Trophoblast cell (in vitro differentiated cells and primary cell): ENCODE data around the gene MYH10.
A peak's percentile ranks its signal among the peaks of the same experiment; 100 is the strongest.

Source experiments
- DNase-seq, 2 donors: peaks; one replicate each; pipeline ENCODE4 v3.0.0-alpha.2; 2016
- H2AFZ ChIP-seq: 2 replicates; pipeline ENCODE4 v1.6.1; 2013; ENCODE audit warnings: low read length, moderate library complexity, mild to moderate bottlenecking; ENCODE audit not compliant: insufficient read depth, poor library complexity
- H2AK5ac ChIP-seq: 2 replicates; pipeline ENCODE4 v1.6.1; 2013; ENCODE audit warnings: mild to moderate bottlenecking, low read length
- H2BK120ac ChIP-seq: 2 replicates; pipeline ENCODE4 v1.6.1; 2013; ENCODE audit warnings: low read length, mild to moderate bottlenecking, moderate library complexity; ENCODE audit not compliant: insufficient read depth, poor library complexity
- H2BK12ac ChIP-seq: 2 replicates; pipeline ENCODE4 v1.6.1; 2013; ENCODE audit warnings: mild to moderate bottlenecking, low read length, moderate library complexity
- H2BK5ac ChIP-seq: 2 replicates; pipeline ENCODE4 v1.6.1; 2013; ENCODE audit warnings: low read length, low read depth, moderate library complexity, mild to moderate bottlenecking; ENCODE audit not compliant: poor library complexity
- H3K14ac ChIP-seq: 2 replicates; pipeline ENCODE4 v1.6.1; 2013; ENCODE audit warnings: mild to moderate bottlenecking, low read length
- H3K18ac ChIP-seq: 2 replicates; pipeline ENCODE4 v1.6.1; 2013; ENCODE audit warnings: mild to moderate bottlenecking, low read length
- H3K23ac ChIP-seq: 2 replicates; pipeline ENCODE4 v1.6.1; 2013; ENCODE audit warnings: low read length
- H3K27ac ChIP-seq: 2 replicates; pipeline ENCODE4 v1.5.1; 2013; ENCODE audit warnings: low read depth, mild to moderate bottlenecking, inconsistent platforms, low read length, moderate library complexity
- H3K27me3 ChIP-seq: 2 replicates; pipeline ENCODE4 v1.6.1; 2013; ENCODE audit warnings: inconsistent platforms, mild to moderate bottlenecking, low read length, moderate library complexity; ENCODE audit not compliant: insufficient read depth
- H3K36me3 ChIP-seq, 2 experiments: 1 replicate in 1 of 2; 2 replicates in 1 of 2; pipeline ENCODE4 v1.6.1; 2013; ENCODE audit warnings: low read length in 2 of 2, mild to moderate bottlenecking in 2 of 2, moderate library complexity in 1 of 2; ENCODE audit not compliant: insufficient read depth in 2 of 2, control insufficient read depth in 1 of 2
- H3K4ac ChIP-seq: 2 replicates; pipeline ENCODE4 v1.6.1; 2013; ENCODE audit warnings: low read depth, mild to moderate bottlenecking, low read length, moderate library complexity
- H3K4me1 ChIP-seq, 2 experiments: 1 replicate in 1 of 2; 2 replicates in 1 of 2; pipeline ENCODE4 v1.6.1; 2013; ENCODE audit warnings: low read length in 2 of 2, mild to moderate bottlenecking in 2 of 2, moderate library complexity in 1 of 2; ENCODE audit not compliant: insufficient read depth in 2 of 2, control insufficient read depth in 1 of 2
- H3K4me2 ChIP-seq: 2 replicates; pipeline ENCODE4 v1.6.1; 2013; ENCODE audit warnings: inconsistent platforms, mild to moderate bottlenecking, low read length, moderate library complexity
- H3K4me3 ChIP-seq: 2 replicates; pipeline ENCODE4 v1.5.1; 2013; ENCODE audit warnings: mild to moderate bottlenecking, low read depth, low read length, inconsistent platforms
- H3K79me1 ChIP-seq: one replicate; pipeline ENCODE4 v1.6.1; 2013; ENCODE audit warnings: low read length
- H3K79me2 ChIP-seq: 2 replicates; pipeline ENCODE4 v1.6.1; 2013; ENCODE audit warnings: low read length, mild to moderate bottlenecking; ENCODE audit not compliant: control insufficient read depth, insufficient read depth, poor library complexity
- H3K9ac ChIP-seq: 2 replicates; pipeline ENCODE4 v1.6.1; 2013; ENCODE audit warnings: mild to moderate bottlenecking, low read length
- H3K9me3 ChIP-seq: 2 replicates; pipeline ENCODE4 v1.6.1; 2013; ENCODE audit warnings: low read depth, mild to moderate bottlenecking, control low read depth, inconsistent platforms, low read length; ENCODE audit not compliant: insufficient read depth
- H4K12ac ChIP-seq: 2 replicates; pipeline ENCODE4 v1.6.1; 2013; ENCODE audit warnings: low read depth, mild to moderate bottlenecking, low read length, moderate library complexity
- H4K8ac ChIP-seq: 2 replicates; pipeline ENCODE4 v1.6.1; 2013; ENCODE audit warnings: low read depth, mild to moderate bottlenecking, low read length, moderate library complexity
- H4K91ac ChIP-seq: one replicate; pipeline ENCODE4 v1.6.1; 2013; ENCODE audit warnings: low read depth, mild to moderate bottlenecking, low read length, moderate library complexity
- WGBS: extraction: QIAGEN DNeasy Blood & Tissue Kit; methylation state at CpG from one replicate; pipeline ENCODE4 v1.1.7; 2013; ENCODE audit warnings: missing lambda C conversion rate; ENCODE audit not compliant: insufficient read length, insufficient coverage; ENCODE audit errors: extremely low coverage; 5-methylcytosine and 5-hydroxymethylcytosine counted together

Gene MYH10

GRCh38 chr17:8477715-8478441, 152.6 kb downstream of the MYH10 start:
- H3K9me3 ChIP-seq = no peaks in the 10 kb centered on the region
- H3K4me2 ChIP-seq = no peak overlapping the region
- no peak overlapping the region for H2AK5ac ChIP-seq
- H4K91ac ChIP-seq = no peak overlapping the region
- no peak overlapping the region for H3K23ac ChIP-seq
- no peaks in the 10 kb centered on the region for H3K79me1 ChIP-seq
- H3K4me3 ChIP-seq = peak overlapping the region; percentile 40
- no peaks in the 10 kb centered on the region for H3K79me2 ChIP-seq
- H2BK12ac ChIP-seq = no peak overlapping the region
- H3K9ac ChIP-seq = no peak overlapping the region
- no peak for DNase-seq
- H4K12ac ChIP-seq = no peak overlapping the region
- H3K36me3 ChIP-seq = peaks cover 83 to 91% of the 10 kb centered on the region in 2 experiments
- H3K27me3 ChIP-seq = no peaks in the 10 kb centered on the region
- H2BK120ac ChIP-seq = no peak overlapping the region
- H2AFZ ChIP-seq = no peak overlapping the region
- H3K27ac ChIP-seq = no peak overlapping the region
- no peak overlapping the region for H4K8ac ChIP-seq
- H2BK5ac ChIP-seq = no peak overlapping the region
- no peak overlapping the region for H3K14ac ChIP-seq
- H3K4me1 ChIP-seq = no peaks in the 10 kb centered on the region
- no peak overlapping the region for H3K18ac ChIP-seq
- no CpG with 5 or more reads among the region's 22 CpGs for WGBS
- no peak overlapping the region for H3K4ac ChIP-seq

- no peak overlapping the region for H2BK12ac ChIP-seq
- no peak overlapping the region for H4K12ac ChIP-seq
- H3K23ac ChIP-seq = no peak overlapping the region
- no peak overlapping the region for H3K4ac ChIP-seq
- no peak overlapping the region for H4K91ac ChIP-seq
- no peak overlapping the region for H3K27ac ChIP-seq
- no peak overlapping the region for H2BK5ac ChIP-seq
- H3K14ac ChIP-seq = no peak overlapping the region
- no peaks in the 10 kb centered on the region for H3K79me1 ChIP-seq
- no peak overlapping the region for H3K4me3 ChIP-seq
- H3K9ac ChIP-seq = no peak overlapping the region
- no peak overlapping the region for H3K18ac ChIP-seq
- H2AK5ac ChIP-seq = no peak overlapping the region
- WGBS = no CpG with 5 or more reads among the region's 8 CpGs
- H2AFZ ChIP-seq = no peak overlapping the region
- no peaks in the 10 kb centered on the region for H3K9me3 ChIP-seq
- H3K4me2 ChIP-seq = no peak overlapping the region
- no peak overlapping the region for H4K8ac ChIP-seq
- no peaks in the 10 kb centered on the region for H3K4me1 ChIP-seq
- DNase-seq = no peak
- H3K79me2 ChIP-seq = no peaks in the 10 kb centered on the region
- no peak overlapping the region for H2BK120ac ChIP-seq
- H3K27me3 ChIP-seq = no peaks in the 10 kb centered on the region
- peaks cover 77 to 89% of the 10 kb centered on the region in 2 experiments for H3K36me3 ChIP-seq
Observed at GRCh38 chr17:8477171-8477570, 153.4 kb downstream of the MYH10 start.

GRCh38 chr17:8476741-8477140, 153.8 kb downstream of the MYH10 start:
- no peak overlapping the region for H2BK5ac ChIP-seq
- no peak overlapping the region for H3K4ac ChIP-seq
- no peak overlapping the region for H4K12ac ChIP-seq
- no peaks in the 10 kb centered on the region for H3K79me1 ChIP-seq
- H2BK120ac ChIP-seq = no peak overlapping the region
- no peaks in the 10 kb centered on the region for H3K4me1 ChIP-seq
- DNase-seq = no peak
- no peak overlapping the region for H4K91ac ChIP-seq
- H3K9me3 ChIP-seq = no peaks in the 10 kb centered on the region
- no CpG with 5 or more reads among the region's 22 CpGs for WGBS
- no peak overlapping the region for H2BK12ac ChIP-seq
- H3K27me3 ChIP-seq = no peaks in the 10 kb centered on the region
- no peak overlapping the region for H3K4me2 ChIP-seq
- no peak overlapping the region for H4K8ac ChIP-seq
- H3K23ac ChIP-seq = no peak overlapping the region
- no peak overlapping the region for H3K4me3 ChIP-seq
- H3K36me3 ChIP-seq = peaks cover 76 to 89% of the 10 kb centered on the region in 2 experiments
- no peak overlapping the region for H3K27ac ChIP-seq
- no peak overlapping the region for H2AK5ac ChIP-seq
- H3K14ac ChIP-seq = no peak overlapping the region
- H3K79me2 ChIP-seq = no peaks in the 10 kb centered on the region
- no peak overlapping the region for H3K9ac ChIP-seq
- H2AFZ ChIP-seq = no peak overlapping the region
- no peak overlapping the region for H3K18ac ChIP-seq

- no peak for DNase-seq
- no peak overlapping the region for H4K8ac ChIP-seq
- H4K12ac ChIP-seq = no peak overlapping the region
Observed at GRCh38 chr17:8475781-8476180, 154.7 kb downstream of the MYH10 start.

More at GRCh38 chr17:8475781-8476180, 154.7 kb downstream of the MYH10 start:
- H2AFZ ChIP-seq = no peak overlapping the region
- H2BK5ac ChIP-seq = no peak overlapping the region
- no peaks in the 10 kb centered on the region for H3K79me2 ChIP-seq
- H3K9me3 ChIP-seq = no peaks in the 10 kb centered on the region
- H3K4me3 ChIP-seq = no peak overlapping the region
- no peak overlapping the region for H3K14ac ChIP-seq
- no peak overlapping the region for H2BK120ac ChIP-seq
- H3K4me1 ChIP-seq = no peaks in the 10 kb centered on the region
- H4K91ac ChIP-seq = no peak overlapping the region
- WGBS = no CpG with 5 or more reads among the region's 16 CpGs
- H2BK12ac ChIP-seq = no peak overlapping the region
- no peaks in the 10 kb centered on the region for H3K79me1 ChIP-seq
- no peak overlapping the region for H3K4me2 ChIP-seq
- no peak overlapping the region for H3K4ac ChIP-seq
- H3K9ac ChIP-seq = no peak overlapping the region
- no peak overlapping the region for H3K18ac ChIP-seq
- H3K27ac ChIP-seq = no peak overlapping the region
- no peak overlapping the region for H3K23ac ChIP-seq
- H2AK5ac ChIP-seq = no peak overlapping the region
- no peaks in the 10 kb centered on the region for H3K27me3 ChIP-seq
- peaks cover 73 to 86% of the 10 kb centered on the region in 2 experiments for H3K36me3 ChIP-seq
